Spleen (tissue), 7 donors: ENCODE results near the gene CHD6.

Experiments used
- CTCF ChIP-seq, 11 experiments: fragments of 200-600 bp in 7 of 11; fragments of 450-650 bp in 4 of 11; sonication (generic) in 4 of 11; IDR thresholded peaks in 8 of 11; conservative IDR thresholded peaks in 3 of 11; 1 replicate in 7 of 11; 2 replicates in 4 of 11; pipeline versions ENCODE4 v1.4.0 to v1.8.0; 2016 to 2021; ENCODE audit warnings: antibody characterized with exemption in 11 of 11, inconsistent platforms in 4 of 11, mild to moderate bottlenecking in 1 of 11
- POLR2A ChIP-seq, 3 donors: fragments of 450-650 bp; IDR thresholded peaks; one replicate each; pipeline ENCODE4 v1.5.1; 2017; ENCODE audit warnings: antibody characterized with exemption in 3 of 3, mild to moderate bottlenecking in 1 of 3
- POLR2AphosphoS5 ChIP-seq, 3 donors: sonication (generic); formaldehyde crosslinking; IDR thresholded peaks; one replicate each; pipeline ENCODE4 v1.5.1; 2017; ENCODE audit warnings: antibody characterized with exemption in 3 of 3
- donor health status: DM: no; HTN: no; CAD: no; lungs with moderate emphysema.
- donor health status: DM: no; HTN: no; CAD: no.
- donor health status: DM: no; HTN: no; CAD: no.

GRCh38 chr20:41376349-41376748 is 241.8 kb downstream of the CHD6 start:
- TF ChIP-seq CTCF (IDR thresholded peaks at IDR 0.05 in 8 of 11, conservative IDR thresholded peaks at IDR 0.05 in 3 of 11), result no peak
- TF ChIP-seq POLR2A (IDR thresholded peaks at IDR 0.05), result no peak
- TF ChIP-seq POLR2AphosphoS5 (IDR thresholded peaks at IDR 0.05), result no peak
